Natural killer cell (primary cell): ENCODE data around the gene PLEKHG7. TPM values are rescaled to one million over a fixed set of nuclear protein-coding genes. Genes with fewer than 3 reads are reported as not detected.

Source experiments
- ATAC-seq, 3 donors: fragments of 150-1000 bp in 2 of 3; fragments of 200-7000 bp in 1 of 3; cut with Tn5 transposase; 1 replicate in 1 of 3; 2 replicates in 2 of 3; pipeline ENCODE4 v1.10.0; 2021; ENCODE audit warnings: mild to moderate bottlenecking in 2 of 3, moderate library complexity in 2 of 3
- DNase-seq, 2 donors: peaks; one replicate each; pipeline versions ENCODE4 v3.0.0 to v3.0.0-alpha.2; 2013 to 2021; ENCODE audit warnings: mixed read lengths in 1 of 2
- H3K27ac ChIP-seq: one replicate; pipeline ENCODE4 v1.5.1; 2013; ENCODE audit warnings: mild to moderate bottlenecking, low read length
- H3K27me3 ChIP-seq: one replicate; pipeline ENCODE4 v1.6.1; 2013; ENCODE audit warnings: low read length; ENCODE audit not compliant: control insufficient read depth, insufficient read depth
- H3K36me3 ChIP-seq: one replicate; pipeline ENCODE4 v1.6.1; 2013; ENCODE audit warnings: low read length; ENCODE audit not compliant: control insufficient read depth, insufficient read depth
- H3K4me1 ChIP-seq: one replicate; pipeline ENCODE4 v1.6.1; 2013; ENCODE audit warnings: low read length; ENCODE audit not compliant: control insufficient read depth, insufficient read depth
- H3K4me3 ChIP-seq: one replicate; pipeline ENCODE4 v1.5.1; 2013; ENCODE audit warnings: low read length
- H3K9me3 ChIP-seq: one replicate; pipeline ENCODE4 v1.6.1; 2013; ENCODE audit warnings: low read length; ENCODE audit not compliant: control insufficient read depth, insufficient read depth
- H3K27ac Mint-ChIP-seq, 2 donors: one replicate each; pipeline ENCODE4 v1.8.0; 2022; ENCODE audit warnings: mild to moderate bottlenecking in 2 of 2, mixed read lengths in 2 of 2, moderate library complexity in 1 of 2
- H3K27me3 Mint-ChIP-seq, 2 donors: one replicate each; pipeline ENCODE4 v1.8.0; 2022; ENCODE audit warnings: low read depth in 2 of 2, mixed read lengths in 2 of 2
- H3K36me3 Mint-ChIP-seq: one replicate; pipeline ENCODE4 v1.8.0; 2022; ENCODE audit warnings: mixed read lengths
- H3K4me1 Mint-ChIP-seq, 2 donors: one replicate each; pipeline ENCODE4 v1.8.0; 2022; ENCODE audit warnings: mixed read lengths in 2 of 2
- H3K4me3 Mint-ChIP-seq: one replicate; pipeline ENCODE4 v1.8.0; 2022; ENCODE audit warnings: mild to moderate bottlenecking, moderate library complexity, mixed read lengths
- H3K9me3 Mint-ChIP-seq, 2 donors: one replicate each; pipeline ENCODE4 v1.8.0; 2022; ENCODE audit warnings: mixed read lengths in 2 of 2
- CTCF ChIP-seq: fragments of 200-600 bp; IDR thresholded peaks from one replicate; pipeline ENCODE4 v1.8.0; 2022; ENCODE audit warnings: antibody characterized with exemption
- WGBS: methylation state at CpG from one replicate; pipeline ENCODE4 v1.1.7; 2013; ENCODE audit warnings: missing lambda C conversion rate; ENCODE audit not compliant: insufficient coverage; 5-methylcytosine and 5-hydroxymethylcytosine counted together
- intact Hi-C: fragments of 100-400 bp; cut with micrococcal nuclease; formaldehyde crosslinking; loops from one replicate; pipeline ENCODE4 v1.14.2; 2022
- total RNA-seq, 4 donors: library from RNA; stranded (reverse); fragments of 120-200 nt in 1 of 4; gene quantifications; one replicate each; pipeline versions ENCODE4 v1.2.3 to v1.2.4, GENCODE V29; 2013 to 2022

Gene PLEKHG7
- total RNA-seq, 3 donors from 2014 or later (not counting 1 experiment from before 2014, with no cell fraction given) = 0.16 to 0.63 TPM; not detected in 1

GRCh38 chr12:92675092-92675865, 27.5 kb upstream of the PLEKHG7 start:
- Mint-ChIP-seq H3K27me3 (peaks cover 0 to 8% of the 10 kb centered on the region in 2 donors), H3K4me3 (no peak overlapping the region), H3K4me1 (peaks cover 9 to 10% of the 10 kb centered on the region in 2 donors), H3K27ac (no peak overlapping the region), H3K36me3 (no peaks in the 10 kb centered on the region), H3K9me3 (peaks cover 0 to 2% of the 10 kb centered on the region in 2 donors)
- no peak overlapping the region for H3K27ac ChIP-seq
- 66% methylated on average over 5 of the region's 5 CpGs for WGBS
- no peaks in the 10 kb centered on the region for H3K36me3 ChIP-seq
- DNase-seq (no peak), ATAC-seq (peak in 2 of 3 donors; percentile 35 to 49)
- intact Hi-C loops = no loop called here
- no peaks in the 10 kb centered on the region for H3K9me3 ChIP-seq
- TF ChIP-seq CTCF = no peak
- no peaks in the 10 kb centered on the region for H3K27me3 ChIP-seq
- H3K4me3 ChIP-seq = no peak overlapping the region
- H3K4me1 ChIP-seq = no peaks in the 10 kb centered on the region

DNA sequence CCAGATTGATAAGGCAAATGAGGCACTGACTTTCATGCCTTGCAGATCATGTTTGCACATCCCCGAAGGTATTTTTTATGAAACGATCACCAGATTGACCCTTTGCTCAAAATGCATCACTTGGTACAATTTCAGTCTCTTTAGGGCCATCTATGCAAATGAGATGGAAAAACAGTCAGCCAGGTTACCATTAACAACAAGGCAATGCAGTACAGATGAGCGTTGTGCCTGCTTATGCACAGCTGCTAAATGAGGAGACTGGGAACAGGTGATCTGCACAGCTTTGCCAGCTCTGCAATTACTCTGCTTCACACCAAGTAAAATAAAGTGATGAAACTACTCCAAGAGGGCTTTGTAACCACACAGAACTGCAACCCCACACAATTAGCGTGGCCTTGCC, 26.1 kb upstream of the PLEKHG7 start:
- H3K27ac ChIP-seq = no peak overlapping the region
- no peak for DNase-seq
- no peak overlapping the region for H3K27ac Mint-ChIP-seq
- H3K27me3 ChIP-seq = no peaks in the 10 kb centered on the region
- H3K4me1 ChIP-seq = no peaks in the 10 kb centered on the region
- no peaks in the 10 kb centered on the region for H3K9me3 Mint-ChIP-seq
- H3K27me3 Mint-ChIP-seq = peaks cover 0 to 3% of the 10 kb centered on the region in 2 donors
- H3K9me3 ChIP-seq = no peaks in the 10 kb centered on the region
- 93% methylated on average over 4 of the region's 4 CpGs for WGBS
- no peak for ATAC-seq
- intact Hi-C loops = no loop called here
- no peaks in the 10 kb centered on the region for H3K36me3 ChIP-seq
- H3K4me3 Mint-ChIP-seq = no peak overlapping the region
- no peak for TF ChIP-seq CTCF
- H3K4me1 Mint-ChIP-seq = peaks cover 9 to 10% of the 10 kb centered on the region in 2 donors
- H3K4me3 ChIP-seq = no peak overlapping the region
- no peaks in the 10 kb centered on the region for H3K36me3 Mint-ChIP-seq

GRCh38 chr12:92690601-92691000, 12.2 kb upstream of the PLEKHG7 start:
- H3K9me3 ChIP-seq = no peaks in the 10 kb centered on the region
- H3K4me3 ChIP-seq = no peak overlapping the region
- no peak overlapping the region for H3K27ac Mint-ChIP-seq
- TF ChIP-seq CTCF = no peak
- H3K4me1 ChIP-seq = no peaks in the 10 kb centered on the region
- no peaks in the 10 kb centered on the region for H3K4me1 Mint-ChIP-seq
- peaks cover 3 to 8% of the 10 kb centered on the region in 2 donors for H3K27me3 Mint-ChIP-seq
- H3K27ac ChIP-seq = no peak overlapping the region
- DNase-seq (no peak), ATAC-seq (no peak)
- no peaks in the 10 kb centered on the region for H3K36me3 ChIP-seq
- WGBS = no CpG with 5 or more reads among the region's 1 CpG
- intact Hi-C loops = no loop called here
- peaks cover 10% of the 10 kb centered on the region for H3K36me3 Mint-ChIP-seq
- H3K27me3 ChIP-seq = peaks cover 2% of the 10 kb centered on the region
- H3K9me3 Mint-ChIP-seq = no peaks in the 10 kb centered on the region
- H3K4me3 Mint-ChIP-seq = no peak overlapping the region

DNA sequence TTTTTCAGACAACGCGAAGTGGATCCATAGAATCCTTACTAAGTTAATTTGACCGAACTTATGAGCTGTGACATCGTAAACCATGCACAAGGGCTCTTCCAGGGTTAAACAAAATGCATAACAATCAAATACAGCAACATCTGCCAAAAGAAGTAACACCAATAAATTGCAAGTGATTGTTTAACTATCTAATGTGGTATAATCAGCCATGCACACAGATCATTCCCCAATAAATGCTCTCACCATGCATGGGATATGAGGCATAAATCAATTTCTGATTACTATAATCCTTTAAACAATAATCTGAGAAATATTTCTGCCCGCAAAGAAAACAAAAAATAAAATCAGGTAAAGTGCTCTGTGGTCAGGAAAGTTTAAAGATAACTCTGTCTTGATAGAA, 7.7 kb upstream of the PLEKHG7 start:
- Mint-ChIP-seq H3K4me3 (no peak overlapping the region), H3K9me3 (no peaks in the 10 kb centered on the region), H3K27me3 (peaks cover 3 to 8% of the 10 kb centered on the region in 2 donors), H3K27ac (no peak overlapping the region), H3K36me3 (no peaks in the 10 kb centered on the region), H3K4me1 (no peaks in the 10 kb centered on the region)
- ATAC-seq (no peak), DNase-seq (no peak)
- H3K27me3 ChIP-seq = no peaks in the 10 kb centered on the region
- H3K9me3 ChIP-seq = no peaks in the 10 kb centered on the region
- no peak for TF ChIP-seq CTCF
- 90% methylated on average over 4 of the region's 5 CpGs for WGBS
- intact Hi-C loops = no loop called here
- H3K4me3 ChIP-seq = no peak overlapping the region
- H3K4me1 ChIP-seq = no peaks in the 10 kb centered on the region
- no peaks in the 10 kb centered on the region for H3K36me3 ChIP-seq
- no peak overlapping the region for H3K27ac ChIP-seq
